Urinary bladder (tissue), 4 donors: ENCODE data around the gene LSM14A. TPM values are rescaled to one million over a fixed set of nuclear protein-coding genes. Genes with fewer than 3 reads are reported as not detected.
A peak's percentile ranks its signal among the peaks of the same experiment; 100 is the strongest.

Source experiments
- DNase-seq: peaks from one replicate; pipeline ENCODE4 v3.0.0-alpha.2; 2015; ENCODE audit errors: extremely low spot score
- H3K27ac ChIP-seq: one replicate; pipeline ENCODE4 v1.5.1; 2013; ENCODE audit warnings: low read depth, mild to moderate bottlenecking, moderate library complexity
- H3K36me3 ChIP-seq: one replicate; pipeline ENCODE4 v1.6.1; 2013; ENCODE audit warnings: mild to moderate bottlenecking, moderate library complexity; ENCODE audit not compliant: insufficient read depth
- H3K4me1 ChIP-seq: one replicate; pipeline ENCODE4 v1.6.1; 2013; ENCODE audit warnings: mild to moderate bottlenecking, moderate library complexity; ENCODE audit not compliant: insufficient read depth
- H3K4me3 ChIP-seq: one replicate; pipeline ENCODE4 v1.5.1; 2013; ENCODE audit warnings: low read depth, low read length
- WGBS: extraction: QIAGEN DNeasy Blood & Tissue Kit; methylation state at CpG from one replicate; pipeline ENCODE4 v1.1.7; 2013; 5-methylcytosine and 5-hydroxymethylcytosine counted together
- polyA plus RNA-seq: library from polyadenylated mRNA; stranded (reverse); fragments of 200-250 nt; gene quantifications from one replicate; pipeline ENCODE4 v1.2.3, GENCODE V29; 2013
- total RNA-seq: library from RNA; depleted of rRNA; stranded (reverse); fragments of >200 nt; gene quantifications from one replicate; pipeline ENCODE4 v1.2.3, GENCODE V29; 2014
- donor health status: healthy with polysubstance abuse.
- donor health status: healthy.

LSM14A gene
- total and polyA plus RNA-seq, 2 donors = 130 to 133 TPM

DNA sequence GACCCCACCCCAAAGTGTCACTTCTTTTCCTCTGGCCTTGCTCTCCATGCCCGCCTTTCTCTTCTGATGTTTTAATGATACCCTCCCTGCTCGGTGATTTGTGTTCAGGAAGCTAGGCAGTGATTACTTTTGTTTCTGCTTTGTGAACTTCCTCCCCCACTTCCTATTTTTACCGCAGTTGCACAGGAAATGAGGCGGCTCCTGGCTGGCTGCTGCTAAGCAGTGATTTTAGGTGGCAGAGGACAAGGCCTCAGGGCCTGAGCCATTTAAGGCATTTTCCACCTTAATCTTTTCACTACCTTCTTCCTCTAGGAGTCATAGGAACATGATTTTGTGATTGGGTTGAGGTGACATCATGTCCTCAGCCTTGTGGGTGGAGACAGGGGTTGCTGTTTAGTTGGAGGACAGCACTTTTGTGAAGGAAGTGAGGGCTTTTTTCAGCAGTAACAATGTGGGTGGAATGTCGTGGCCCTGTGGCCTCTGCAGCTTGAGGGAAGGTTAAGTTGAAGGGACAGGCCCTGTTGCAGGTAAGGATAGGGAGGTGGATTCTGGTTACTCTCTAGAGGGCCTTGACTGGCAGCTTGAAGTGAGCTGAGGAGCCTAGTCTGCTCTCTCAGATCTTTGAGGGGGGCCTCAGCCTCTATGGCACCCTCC is 97.8 kb downstream of the LSM14A start:
- no peak for DNase-seq
- Histone ChIP-seq H3K4me1 (peaks cover 2% of the 10 kb centered on the region), H3K4me3 (no peak overlapping the region), H3K36me3 (no peaks in the 10 kb centered on the region), H3K27ac (peak overlapping the region; percentile 31)
- WGBS = 43% methylated on average over 5 of the region's 5 CpGs

DNA sequence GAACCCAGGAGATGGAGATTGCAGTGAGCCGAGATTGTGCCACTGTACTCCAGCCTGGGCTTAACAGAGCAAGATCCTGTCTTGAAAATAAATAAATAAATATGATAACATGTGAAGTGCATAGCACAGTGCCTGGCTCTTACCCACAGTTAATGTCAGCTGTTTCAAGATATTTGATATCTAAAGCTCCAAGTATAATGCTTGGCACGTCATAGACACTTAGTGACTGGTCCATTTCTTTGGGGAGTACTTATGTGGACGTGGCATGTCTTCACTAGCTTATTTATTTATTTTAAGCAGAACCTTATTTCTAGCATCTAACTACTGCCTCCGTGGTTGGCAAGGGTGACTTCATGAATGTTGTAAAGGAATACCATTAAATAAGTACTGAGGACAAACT is 100.8 kb downstream of the LSM14A start:
- H3K36me3 ChIP-seq = no peaks in the 10 kb centered on the region
- no peak overlapping the region for H3K4me3 ChIP-seq
- H3K4me1 ChIP-seq = peaks cover 2% of the 10 kb centered on the region
- no peak overlapping the region for H3K27ac ChIP-seq
- no peak for DNase-seq
- 76% methylated on average over 4 of the region's 4 CpGs for WGBS

DNA sequence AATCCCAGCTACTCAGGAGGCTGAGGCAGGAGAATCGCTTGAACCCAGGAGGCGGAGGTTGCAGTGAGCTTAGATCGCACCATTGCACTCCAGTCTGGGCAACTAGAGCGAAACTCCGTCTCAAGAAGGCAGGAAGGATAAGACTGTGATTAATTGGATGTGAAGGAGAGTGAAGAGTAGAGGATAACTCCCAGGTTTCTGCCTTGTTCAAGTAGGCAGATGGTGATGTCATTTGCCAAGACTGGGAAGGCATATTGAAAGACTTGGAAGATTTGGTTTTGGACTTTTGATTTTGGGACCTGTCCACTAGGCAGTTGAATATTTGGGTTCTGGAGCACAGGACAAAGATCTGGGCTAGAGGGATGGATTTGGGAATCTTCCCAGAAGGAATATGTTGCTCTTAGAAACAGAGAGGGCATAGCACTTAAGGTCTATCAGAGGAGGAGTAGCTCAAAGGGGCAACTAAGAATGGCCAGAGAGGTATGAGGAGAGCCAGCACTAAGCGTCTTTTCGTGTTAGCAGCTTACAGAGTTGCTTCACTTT is 102.1 kb downstream of the LSM14A start:
- peaks cover 2% of the 10 kb centered on the region for H3K4me1 ChIP-seq
- WGBS = 67% methylated on average over 7 of the region's 7 CpGs

DNA sequence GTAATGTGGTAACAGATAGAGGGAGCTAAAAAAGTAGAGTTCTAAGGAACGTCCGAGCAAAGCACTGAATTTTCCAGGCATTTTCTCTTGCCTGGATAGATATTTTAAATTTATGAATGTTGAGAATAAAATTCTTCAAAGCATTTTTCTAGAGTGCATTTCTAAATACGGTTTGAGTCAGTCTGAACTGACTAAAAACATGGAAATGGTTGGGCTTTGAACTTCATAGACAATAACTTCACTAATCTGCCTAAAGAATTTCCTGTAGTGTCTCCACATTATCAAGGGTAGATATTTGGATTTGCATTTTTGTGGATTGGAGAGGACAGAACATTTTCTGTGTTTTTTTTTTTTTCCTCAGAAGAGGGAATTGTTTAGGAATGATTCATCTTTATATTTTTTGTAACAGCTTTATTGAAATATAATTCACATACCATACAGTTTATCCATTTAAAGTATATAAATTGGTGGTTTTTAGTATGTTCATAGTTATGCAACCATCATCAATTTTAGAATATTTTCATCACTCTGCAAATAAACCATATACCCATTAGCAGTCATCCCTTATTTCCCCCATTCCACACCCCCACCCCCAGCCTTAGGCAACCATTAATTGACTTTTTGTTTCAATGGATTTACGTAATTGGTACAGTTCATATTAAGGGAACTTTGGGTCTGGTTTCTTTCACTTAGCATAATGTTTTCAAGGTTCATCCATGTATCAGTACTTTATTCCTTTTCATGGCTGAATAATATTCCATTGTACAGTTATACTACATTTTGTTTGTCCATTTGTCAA is 102.7 kb downstream of the LSM14A start:
- 32% methylated on average over 4 of the region's 4 CpGs for WGBS
- H3K36me3 ChIP-seq = no peaks in the 10 kb centered on the region
- DNase-seq = no peak
- H3K4me3 ChIP-seq = no peak overlapping the region
- no peak overlapping the region for H3K27ac ChIP-seq
- H3K4me1 ChIP-seq = no peaks in the 10 kb centered on the region

More for the DNA sequence above, 102.1 kb downstream of the LSM14A start:
- H3K36me3 ChIP-seq = no peaks in the 10 kb centered on the region
- no peak overlapping the region for H3K27ac ChIP-seq
- H3K4me3 ChIP-seq = no peak overlapping the region
- DNase-seq = no peak

DNA sequence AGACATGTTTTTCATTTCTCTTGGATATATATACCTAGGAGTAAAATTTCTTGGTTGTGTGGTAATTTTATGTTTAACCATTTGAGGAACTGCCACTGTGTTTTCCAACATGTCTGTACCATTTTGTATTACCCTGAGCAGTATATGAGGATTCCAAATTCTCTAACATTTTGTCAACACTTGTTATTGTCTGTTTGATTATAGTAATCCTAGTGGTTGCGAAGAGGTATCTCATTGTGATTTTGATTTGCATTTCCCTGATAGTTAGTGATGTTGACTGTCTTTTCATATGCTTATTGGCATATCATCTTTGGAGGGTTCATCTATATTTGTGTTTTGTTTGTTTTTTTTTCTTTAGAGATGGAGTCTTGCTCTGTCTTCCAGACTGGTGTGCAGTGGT is 103.4 kb downstream of the LSM14A start:
- no peak for DNase-seq
- Histone ChIP-seq H3K27ac (no peak overlapping the region), H3K4me1 (no peaks in the 10 kb centered on the region), H3K4me3 (no peak overlapping the region), H3K36me3 (no peaks in the 10 kb centered on the region)
- 98% methylated on average over 1 of the region's 1 CpG for WGBS

DNA sequence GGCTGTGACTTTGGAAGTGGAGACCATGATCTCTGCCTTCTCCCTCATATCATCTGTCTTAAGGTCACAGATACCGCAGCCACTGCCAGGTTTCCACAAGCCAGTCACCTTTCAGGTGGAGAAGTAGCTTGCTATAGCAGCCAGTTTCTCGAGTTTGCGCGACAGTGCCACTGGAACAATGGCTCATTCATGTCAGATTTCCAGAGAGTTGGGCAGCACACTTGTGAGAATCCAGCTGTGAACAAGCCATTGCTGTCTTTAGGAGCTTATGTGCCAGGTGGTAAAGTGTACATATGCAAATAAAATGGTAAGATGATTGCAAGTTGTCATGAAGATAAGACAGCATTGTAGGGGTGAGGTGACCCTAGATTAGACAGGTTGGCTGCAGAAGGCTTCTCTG is 104.3 kb downstream of the LSM14A start:
- 81% methylated on average over 4 of the region's 4 CpGs for WGBS

DNA sequence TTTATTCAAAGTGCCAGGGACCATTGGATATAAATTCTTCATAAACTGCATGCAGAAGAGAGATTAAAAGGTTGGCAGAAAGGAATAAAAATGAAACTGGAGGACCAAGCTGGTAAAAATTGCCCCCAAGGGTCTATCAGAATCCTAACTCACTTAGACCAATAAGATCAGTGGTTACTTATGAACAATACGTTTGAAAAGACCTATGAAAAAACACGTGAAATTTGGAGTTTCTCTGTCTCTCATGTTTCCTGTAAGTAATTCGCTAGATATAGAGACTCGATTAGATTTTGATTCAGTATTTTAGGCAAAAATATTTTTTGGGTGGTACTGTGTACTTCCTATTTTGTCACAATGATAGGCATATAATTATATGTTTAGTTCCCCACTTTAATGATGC is 104.9 kb downstream of the LSM14A start:
- Histone ChIP-seq H3K4me3 (no peak overlapping the region), H3K4me1 (no peaks in the 10 kb centered on the region), H3K36me3 (no peaks in the 10 kb centered on the region), H3K27ac (no peak overlapping the region)
- DNase-seq = no peak
- 76% methylated on average over 4 of the region's 4 CpGs for WGBS

More for the DNA sequence above, 104.3 kb downstream of the LSM14A start:
- H3K27ac ChIP-seq = no peak overlapping the region
- no peaks in the 10 kb centered on the region for H3K36me3 ChIP-seq
- H3K4me3 ChIP-seq = no peak overlapping the region
- no peak for DNase-seq
- H3K4me1 ChIP-seq = no peaks in the 10 kb centered on the region

DNA sequence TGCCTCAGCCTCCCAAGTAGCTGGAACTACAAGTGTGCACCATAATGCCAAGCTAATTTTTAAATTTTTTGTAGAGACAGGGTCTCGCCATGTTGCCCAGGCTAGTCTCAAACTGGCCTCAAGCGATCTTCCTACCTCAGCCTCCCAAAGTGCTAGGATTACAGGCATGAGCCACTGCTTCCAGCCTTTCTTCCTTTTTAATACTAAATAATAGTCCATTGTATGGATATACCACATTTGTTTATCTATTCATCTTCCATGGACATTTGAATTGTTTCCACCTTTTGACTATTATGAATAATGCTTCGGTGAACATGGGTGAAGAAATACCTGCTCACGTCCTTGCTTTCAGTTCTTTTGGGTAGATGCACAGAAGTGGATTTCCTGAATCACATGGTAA is 106.5 kb downstream of the LSM14A start:
- Histone ChIP-seq H3K36me3 (no peaks in the 10 kb centered on the region), H3K4me3 (no peak overlapping the region), H3K4me1 (no peaks in the 10 kb centered on the region), H3K27ac (no peak overlapping the region)
- WGBS = 96% methylated on average over 4 of the region's 4 CpGs
- DNase-seq = no peak

Other genes starting within 250 kb of the LSM14A start
- gene GARRE1, start 82.0 kb downstream of the LSM14A start, total RNA-seq = 43.3 TPM
- gene GARRE1, start 82.0 kb downstream of the LSM14A start, polyA plus RNA-seq = 17.7 TPM
- 67.7 TPM for gene GPI, start 192.7 kb downstream of the LSM14A start, total RNA-seq
- gene GPI, start 192.7 kb downstream of the LSM14A start, polyA plus RNA-seq = 206 TPM
- 8.1 TPM for gene PDCD2L, start 231.9 kb downstream of the LSM14A start, total RNA-seq
- gene PDCD2L, start 231.9 kb downstream of the LSM14A start, polyA plus RNA-seq = 13.0 TPM